ENCODE data around the gene NEO1. TPM values are rescaled to one million over a fixed set of nuclear protein-coding genes. Genes with fewer than 3 reads are reported as not detected.

Gene NEO1
- total RNA-seq, 2 donors from 2014 or later: 5.2 to 5.3 TPM

- Mint-ChIP-seq H3K36me3 (no peaks in the 10 kb centered on the region), H3K27ac (no peak overlapping the region), H3K9me3 (no peaks in the 10 kb centered on the region)
- DNase-seq (ENCODE audit: low spot score in 2 of 2) (no peak), ATAC-seq (no peak)
Observed at GRCh38 chr15:73246439-73246838, 194.2 kb downstream of the NEO1 start.

- Mint-ChIP-seq H3K36me3 (no peaks in the 10 kb centered on the region), H3K9me3 (no peaks in the 10 kb centered on the region)
- ATAC-seq: no peak
Observed at GRCh38 chr15:73246898-73247297, 194.6 kb downstream of the NEO1 start.

GRCh38 chr15:73247331-73247730 is 195.1 kb downstream of the NEO1 start:
- ATAC-seq: no peak
- Mint-ChIP-seq H3K27ac (no peak overlapping the region), H3K36me3 (no peaks in the 10 kb centered on the region), H3K9me3 (no peaks in the 10 kb centered on the region)
- no peak for DNase-seq (ENCODE audit: low spot score in 2 of 2)

More at GRCh38 chr15:73246898-73247297, 194.6 kb downstream of the NEO1 start:
- DNase-seq (ENCODE audit: low spot score in 2 of 2): no peak
- H3K27ac Mint-ChIP-seq: no peak overlapping the region

- Mint-ChIP-seq H3K27ac (no peak overlapping the region), H3K36me3 (no peaks in the 10 kb centered on the region), H3K9me3 (no peaks in the 10 kb centered on the region)
- DNase-seq (ENCODE audit: low spot score in 2 of 2) (no peak), ATAC-seq (no peak)
Observed at GRCh38 chr15:73249499-73249898, 197.2 kb downstream of the NEO1 start.

GRCh38 chr15:73254598-73254997 is 202.3 kb downstream of the NEO1 start:
- ATAC-seq: no peak
- no peaks in the 10 kb centered on the region for H3K9me3 Mint-ChIP-seq
- DNase-seq (ENCODE audit: low spot score in 2 of 2): no peak
- no peaks in the 10 kb centered on the region for H3K36me3 Mint-ChIP-seq
- H3K27ac Mint-ChIP-seq: no peak overlapping the region

GRCh38 chr15:73258271-73259108 is 206.2 kb downstream of the NEO1 start:
- Mint-ChIP-seq H3K36me3 (no peaks in the 10 kb centered on the region), H3K27ac (no peak overlapping the region), H3K9me3 (no peaks in the 10 kb centered on the region)
- ATAC-seq (peak; percentile 57 to 97), DNase-seq (ENCODE audit: low spot score in 2 of 2) (peak in 1 of 2 donors; percentile 7)

- no peak for ATAC-seq
- Mint-ChIP-seq H3K36me3 (no peaks in the 10 kb centered on the region), H3K27ac (no peak overlapping the region), H3K9me3 (no peaks in the 10 kb centered on the region)
- no peak for DNase-seq (ENCODE audit: low spot score in 2 of 2)
Observed at GRCh38 chr15:73264881-73265280, 212.6 kb downstream of the NEO1 start.

GRCh38 chr15:73265536-73266153 is 213.4 kb downstream of the NEO1 start:
- ATAC-seq (peak; percentile 62 to 73), DNase-seq (ENCODE audit: low spot score in 2 of 2) (peak in 1 of 2 donors; percentile 42)
- H3K36me3 Mint-ChIP-seq: no peaks in the 10 kb centered on the region
- H3K9me3 Mint-ChIP-seq: no peaks in the 10 kb centered on the region
- no peak overlapping the region for H3K27ac Mint-ChIP-seq

GRCh38 chr15:73268457-73268856 is 216.2 kb downstream of the NEO1 start:
- Mint-ChIP-seq H3K27ac (no peak overlapping the region), H3K36me3 (no peaks in the 10 kb centered on the region), H3K9me3 (no peaks in the 10 kb centered on the region)
- ATAC-seq (peak in 1 of 2 donors; percentile 24), DNase-seq (ENCODE audit: low spot score in 2 of 2) (no peak)

- Mint-ChIP-seq H3K36me3 (no peaks in the 10 kb centered on the region), H3K9me3 (no peaks in the 10 kb centered on the region), H3K27ac (peak overlapping the region in 1 of 2 donors; percentile 34)
- DNase-seq (ENCODE audit: low spot score in 2 of 2) (no peak), ATAC-seq (no peak)
Observed at GRCh38 chr15:73270366-73271097, 218.3 kb downstream of the NEO1 start.

- H3K36me3 Mint-ChIP-seq: no peaks in the 10 kb centered on the region
- no peaks in the 10 kb centered on the region for H3K9me3 Mint-ChIP-seq
- H3K27ac Mint-ChIP-seq: no peak overlapping the region
- ATAC-seq: peak; percentile 79 to 83
- peak in 1 of 2 donors; percentile 40 for DNase-seq (ENCODE audit: low spot score in 2 of 2)
Observed at GRCh38 chr15:73273181-73274002, 221.1 kb downstream of the NEO1 start.

GRCh38 chr15:73275862-73276261 is 223.6 kb downstream of the NEO1 start:
- ATAC-seq (no peak), DNase-seq (ENCODE audit: low spot score in 2 of 2) (no peak)
- H3K9me3 Mint-ChIP-seq: no peaks in the 10 kb centered on the region
- no peak overlapping the region for H3K27ac Mint-ChIP-seq
- H3K36me3 Mint-ChIP-seq: no peaks in the 10 kb centered on the region

GRCh38 chr15:73282567-73283365 is 230.5 kb downstream of the NEO1 start:
- no peaks in the 10 kb centered on the region for H3K9me3 Mint-ChIP-seq
- no peak for ATAC-seq
- H3K27ac Mint-ChIP-seq: no peak overlapping the region

GRCh38 chr15:73283366-73283962 is 231.2 kb downstream of the NEO1 start:
- H3K27ac Mint-ChIP-seq: no peak overlapping the region
- ATAC-seq: no peak

More at GRCh38 chr15:73282567-73283365, 230.5 kb downstream of the NEO1 start:
- H3K36me3 Mint-ChIP-seq: no peaks in the 10 kb centered on the region
- no peak for DNase-seq (ENCODE audit: low spot score in 2 of 2)

GRCh38 chr15:73284090-73284716 is 231.9 kb downstream of the NEO1 start:
- peaks cover 0 to 4% of the 10 kb centered on the region in 2 donors for H3K36me3 Mint-ChIP-seq
- DNase-seq (ENCODE audit: low spot score in 2 of 2) (no peak), ATAC-seq (no peak)
- H3K27ac Mint-ChIP-seq: no peak overlapping the region
- no peaks in the 10 kb centered on the region for H3K9me3 Mint-ChIP-seq

More at GRCh38 chr15:73283366-73283962, 231.2 kb downstream of the NEO1 start:
- DNase-seq (ENCODE audit: low spot score in 2 of 2): no peak
- no peaks in the 10 kb centered on the region for H3K9me3 Mint-ChIP-seq
- H3K36me3 Mint-ChIP-seq: no peaks in the 10 kb centered on the region

All from activated naive CD4-positive, alpha-beta T cell treated with anti-CD3 and anti-CD28 coated beads, Interleukin-2, amount 50 U/mL, for 72 hours (primary cell).